GM19438 (cell line): ENCODE data around the gene GZMM.
"Not testable (repeated sequence)": the region's sequence is repeated elsewhere in the genome, so short reads cannot be mapped to it uniquely, and the experiment has no call there.

ENCODE experiments used
- ATAC-seq: cut with Tn5 transposase; IDR thresholded peaks from one replicate; pipeline ENCODE4 v1.9.1; 2021; ENCODE audit warnings: low read depth; ENCODE audit not compliant: unreplicated experiment

The GZMM gene

GRCh38 chr19:580274-580835 is 36.5 kb downstream of the GZMM start:
- no peak for ATAC-seq

- ATAC-seq: no peak
Observed at GRCh38 chr19:581399-582111, 37.7 kb downstream of the GZMM start.

DNA sequence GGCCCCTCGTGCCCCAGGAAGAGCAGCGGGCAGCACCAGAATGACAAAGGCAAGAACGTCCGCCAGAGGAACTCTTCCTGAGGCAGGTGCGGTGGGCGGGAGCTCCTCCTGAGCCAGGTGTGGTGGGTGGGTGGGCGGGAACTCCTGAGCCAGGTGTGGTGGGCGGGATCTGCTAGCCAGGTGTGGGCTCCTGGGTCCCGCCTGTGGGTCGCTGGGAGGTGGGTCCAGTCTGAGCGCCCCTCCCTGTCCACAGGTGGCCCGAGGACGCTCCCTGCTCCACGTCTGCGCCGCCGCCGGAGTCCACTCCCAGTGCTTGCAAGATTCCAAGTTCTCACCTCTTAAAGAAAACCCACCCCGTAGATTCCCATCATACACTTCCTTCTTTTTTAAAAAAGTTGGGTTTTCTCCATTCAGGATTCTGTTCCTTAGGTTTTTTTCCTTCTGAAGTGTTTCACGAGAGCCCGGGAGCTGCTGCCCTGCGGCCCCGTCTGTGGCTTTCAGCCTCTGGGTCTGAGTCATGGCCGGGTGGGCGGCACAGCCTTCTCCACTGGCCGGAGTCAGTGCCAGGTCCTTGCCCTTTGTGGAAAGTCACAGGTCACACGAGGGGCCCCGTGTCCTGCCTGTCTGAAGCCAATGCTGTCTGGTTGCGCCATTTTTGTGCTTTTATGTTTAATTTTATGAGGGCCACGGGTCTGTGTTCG is 38.8 kb downstream of the GZMM start:
- ATAC-seq: no peak

DNA sequence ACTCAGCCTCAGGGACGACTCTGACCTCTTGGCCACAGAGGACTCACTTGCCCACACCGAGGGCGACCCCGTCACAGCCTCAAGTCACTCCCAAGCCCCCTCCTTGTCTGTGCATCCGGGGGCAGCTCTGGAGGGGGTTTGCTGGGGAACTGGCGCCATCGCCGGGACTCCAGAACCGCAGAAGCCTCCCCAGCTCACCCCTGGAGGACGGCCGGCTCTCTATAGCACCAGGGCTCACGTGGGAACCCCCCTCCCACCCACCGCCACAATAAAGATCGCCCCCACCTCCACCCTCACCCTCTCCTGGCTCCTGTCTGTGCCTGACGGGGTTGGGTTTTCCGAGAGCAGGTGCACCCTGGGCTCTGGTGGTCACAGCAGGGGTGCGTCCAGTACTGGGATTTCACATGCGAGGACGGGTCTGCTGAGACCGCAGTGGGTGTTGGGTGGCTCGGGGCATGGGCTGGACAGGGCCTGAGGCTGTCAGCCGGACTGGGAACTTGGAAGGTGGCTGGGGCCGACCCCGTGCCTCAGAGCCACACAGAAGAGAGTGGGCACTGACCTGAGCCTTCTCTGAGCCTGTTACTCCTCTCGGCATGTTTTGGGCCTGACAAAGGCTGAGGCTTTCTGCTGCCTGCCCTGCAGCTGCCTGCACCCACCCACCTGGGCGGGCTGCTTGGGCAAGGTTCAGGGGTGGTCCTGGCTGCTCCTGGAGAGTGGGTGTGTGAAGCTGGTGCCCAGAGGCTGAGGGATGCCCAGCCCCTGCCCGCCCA is 39.5 kb downstream of the GZMM start:
- no peak for ATAC-seq

GRCh38 chr19:583968-584239 is 40.1 kb downstream of the GZMM start:
- no peak for ATAC-seq

- no peak for ATAC-seq
Observed at GRCh38 chr19:584240-585001, 40.6 kb downstream of the GZMM start.

- ATAC-seq: not testable (repeated sequence)
Observed at GRCh38 chr19:585146-585545, 41.3 kb downstream of the GZMM start.

- ATAC-seq: no peak
Observed at GRCh38 chr19:585551-586110, 41.8 kb downstream of the GZMM start.

DNA sequence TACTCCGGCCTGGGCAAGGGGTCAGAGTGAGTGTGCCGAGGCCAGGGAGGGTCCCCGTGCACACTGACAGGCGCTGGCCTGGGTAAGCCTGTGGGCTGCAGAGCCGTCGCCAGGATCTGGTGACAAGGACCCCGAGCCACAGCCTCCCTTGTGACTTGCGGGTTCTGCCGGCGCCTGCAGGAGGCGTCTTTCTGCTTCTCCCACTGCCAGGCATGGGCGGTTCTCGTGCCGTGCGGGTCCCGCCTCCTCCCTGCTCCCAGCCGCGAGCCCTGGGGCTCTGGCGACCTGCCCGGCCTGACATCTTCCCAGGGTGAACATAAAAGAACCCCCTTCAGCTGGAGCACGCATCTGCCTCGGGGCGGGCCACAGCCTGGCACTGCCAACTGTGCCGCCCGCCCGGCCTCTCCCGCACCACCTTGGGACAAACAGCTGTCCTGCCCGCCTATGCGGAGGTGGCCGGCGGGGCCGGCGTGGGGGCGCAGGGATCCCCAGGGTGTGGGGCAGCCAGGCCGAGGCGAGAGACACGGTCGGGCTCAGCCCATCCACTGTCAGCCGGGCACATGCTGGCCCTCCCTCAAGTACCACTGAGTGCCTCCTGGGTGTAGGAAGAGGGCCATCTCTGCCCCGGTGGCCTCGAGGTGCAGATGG is 44.4 kb downstream of the GZMM start:
- ATAC-seq: no peak

GRCh38 chr19:588741-589692 is 45.2 kb downstream of the GZMM start:
- ATAC-seq: no peak

- no peak for ATAC-seq
Observed at GRCh38 chr19:589693-590395, 46.0 kb downstream of the GZMM start, which contains the start of gene HCN2. Gene HCN2 (plus strand): TSS chr19:589881. CDS start chr19:589946, 65 bp downstream.

GRCh38 chr19:590396-590745 is 46.5 kb downstream of the GZMM start:
- ATAC-seq: no peak

GRCh38 chr19:590750-591098 is 46.9 kb downstream of the GZMM start:
- no peak for ATAC-seq

GRCh38 chr19:591099-591958 is 47.5 kb downstream of the GZMM start:
- ATAC-seq: no peak

DNA sequence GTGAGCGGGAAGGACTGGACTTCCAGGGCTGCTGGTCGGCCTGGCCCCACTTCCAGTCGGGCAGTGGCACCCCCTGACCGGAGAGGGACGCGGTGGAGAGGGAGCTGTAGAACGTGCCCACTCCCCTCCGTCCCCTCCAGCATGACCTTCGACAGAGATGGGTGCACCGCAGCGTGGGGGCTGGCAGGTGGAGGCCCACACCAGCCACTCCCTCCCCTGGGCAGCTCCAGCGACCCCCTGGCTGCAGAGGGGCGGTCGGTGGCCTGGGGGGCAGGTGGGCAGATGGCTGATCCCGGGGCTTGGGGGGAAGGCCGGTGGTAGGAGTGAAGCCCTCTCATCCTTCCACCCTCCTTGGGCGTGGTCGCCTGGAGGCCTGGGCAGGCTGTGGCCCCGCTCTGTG is 48.2 kb downstream of the GZMM start:
- no peak for ATAC-seq

- ATAC-seq: no peak
Observed at GRCh38 chr19:593055-593454, 49.2 kb downstream of the GZMM start.

DNA sequence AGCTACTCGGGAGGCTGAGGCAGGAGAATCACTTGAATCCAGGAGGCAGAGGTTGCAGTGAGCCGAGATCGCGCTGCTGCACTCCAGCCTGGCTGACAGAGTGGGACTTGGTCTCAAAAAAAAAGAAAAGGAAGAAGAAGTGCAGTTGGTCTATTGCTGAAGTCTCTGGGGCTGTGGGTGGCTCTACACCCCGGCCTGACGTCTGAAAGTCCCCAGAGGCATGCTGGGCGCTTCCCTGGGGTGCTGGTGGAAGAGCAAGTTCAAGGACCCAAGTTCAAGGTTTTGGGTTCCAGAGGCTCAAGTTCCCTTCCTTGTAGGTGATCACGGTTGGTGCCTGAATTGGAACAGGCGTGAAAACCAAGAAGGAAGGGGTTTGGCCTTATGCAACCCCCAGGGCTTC is 49.7 kb downstream of the GZMM start:
- ATAC-seq: no peak
